ENCODE results near the gene STXBP5.

GRCh38 chr6:147222160-147222838 lies 18.1 kb downstream of the STXBP5 start:
- TF ChIP-seq RNF2 (IDR thresholded peaks at IDR 0.05; ENCODE audit: borderline replicate concordance, low read depth), result no peak
- TF ChIP-seq CTCF (IDR thresholded peaks at IDR 0.05), result no peak; the same call in 2 of the 3 replicates
- no peak for TF ChIP-seq REST (IDR thresholded peaks at IDR 0.05)
- TF ChIP-seq EP300 (IDR thresholded peaks at IDR 0.05), result no peak
- no peak for TF ChIP-seq POLR2A (IDR thresholded peaks at IDR 0.05; ENCODE audit: low read length)
- no peak for TF ChIP-seq CBX2 (IDR thresholded peaks at IDR 0.05; ENCODE audit: borderline replicate concordance, low read depth)
- no peak for TF ChIP-seq RCOR1 (IDR thresholded peaks at IDR 0.05; ENCODE audit: low read depth, low read length)
- no peak for TF ChIP-seq MAX (IDR thresholded peaks at IDR 0.05)
- TF ChIP-seq ATOH8 (CRISPR knock-in tag; IDR thresholded peaks at IDR 0.05; ENCODE audit: low read depth), result no peak
- no peak for TF ChIP-seq CEBPB (IDR thresholded peaks at IDR 0.05)
- no peak for TF ChIP-seq RFX5 (IDR thresholded peaks at IDR 0.05)

Measured in A549 (cell line).